Epithelial cell of proximal tubule (primary cell): ENCODE measurements around the gene MYZAP. TPM values are rescaled to one million over a fixed set of nuclear protein-coding genes. Genes with fewer than 3 reads are reported as not detected.
A peak's percentile ranks its signal among the peaks of the same experiment; 100 is the strongest.

Source experiments
- DNase-seq: peaks from one replicate; pipeline ENCODE4 v3.0.0-alpha.2; 2011; ENCODE audit warnings: low read depth
- H3K4me3 ChIP-seq: 2 replicates; pipeline ENCODE4 v1.5.1; 2011; ENCODE audit warnings: low read depth, mild to moderate bottlenecking, low read length
- CTCF ChIP-seq: conservative IDR thresholded peaks from 2 replicates; pipeline ENCODE4 v1.5.1; 2012; ENCODE audit warnings: low read depth, mild to moderate bottlenecking, low read length
- total RNA-seq: library from RNA; depleted of rRNA; stranded (reverse); fragments of >200 nt; gene quantifications from 2 replicates; pipeline ENCODE4 v1.2.3, GENCODE V29; 2015

MYZAP gene
- total RNA-seq, 1 donor from 2014 or later = 0.06 TPM

DNA sequence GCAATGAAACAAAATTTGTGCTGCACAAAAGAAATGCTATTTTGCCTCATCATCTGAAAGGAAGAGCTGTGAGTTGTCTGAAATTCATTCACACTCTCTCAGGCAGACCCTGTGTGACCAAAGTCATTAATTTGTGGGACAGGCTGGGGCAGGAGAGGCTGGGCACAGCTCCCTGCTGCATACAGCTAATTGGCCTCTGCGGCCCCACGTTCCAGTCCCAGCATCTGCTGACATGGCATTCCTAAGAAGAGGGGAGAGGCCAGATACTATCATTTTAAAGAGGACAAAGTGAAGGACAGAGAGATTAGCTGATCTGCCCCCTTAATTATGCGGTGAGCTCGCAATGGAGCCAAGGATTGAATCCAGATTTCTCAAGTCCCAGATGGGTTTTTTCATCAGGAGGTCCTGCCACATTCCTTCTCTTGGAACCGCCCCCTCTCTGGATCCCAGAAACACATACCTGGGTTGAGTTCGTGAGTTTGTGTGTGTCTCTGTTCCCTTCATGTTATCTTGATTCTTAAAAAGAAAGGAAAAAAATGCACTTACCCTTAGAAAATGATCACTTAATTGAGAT lies 139.9 kb downstream of the MYZAP start:
- TF ChIP-seq CTCF = no peak
- DNase-seq = no peak

GRCh38 chr15:57732526-57733331 lies 141.0 kb downstream of the MYZAP start:
- no peak overlapping the region for H3K4me3 ChIP-seq
- peak; percentile 94 for TF ChIP-seq CTCF
- DNase-seq = no peak

More for the DNA sequence above, 139.9 kb downstream of the MYZAP start:
- H3K4me3 ChIP-seq = no peak overlapping the region

- no peak for TF ChIP-seq CTCF
- DNase-seq = no peak
- H3K4me3 ChIP-seq = no peak overlapping the region
These were observed 143.2 kb downstream of the MYZAP start for GRCh38 chr15:57734860-57735259.

Other genes starting within 250 kb of the MYZAP start
- gene CGNL1, start 215.4 kb upstream of the MYZAP start, total RNA-seq = 2.5 and 3.2 TPM in 2 replicates
- gene POLR2M, start 114.8 kb downstream of the MYZAP start, total RNA-seq = 39.3 and 135 TPM in 2 replicates